Endothelial cell of umbilical vein (primary cell): Measurements from ENCODE around the gene MARS2. TPM values are rescaled to one million over a fixed set of nuclear protein-coding genes. Genes with fewer than 3 reads are reported as not detected.

Experiments
- BruUV-seq: library from RNA; stranded (reverse); fragments of 400-500 nt; replicated peaks from 2 replicates; lab custom pipeline; 2021; lab: Mats Ljungman, UMichigan
- CTCF ChIA-PET: fragments of 300-600, 350-600 bp; sonication (Branson Sonifier 250); formaldehyde crosslinking; loops from one replicate; lab custom pipeline; 2021; ENCODE audit warnings: antibody characterized with exemption, inconsistent platforms; lab: Charles Lee
- POLR2A ChIA-PET: fragments of 300-600, 350-600 bp; sonication (Branson Sonifier 250); formaldehyde crosslinking; loops from one replicate; lab custom pipeline; 2021; ENCODE audit warnings: antibody characterized with exemption, inconsistent platforms; lab: Charles Lee
- DNase-seq: peaks from one replicate; pipeline ENCODE4 v3.0.0-alpha.2; 2011; ENCODE audit warnings: low read depth, low spot score
- FAIRE-seq: peaks from 2 replicates; lab custom pipeline; 2011; peaks lifted over from hg19 to GRCh38; lab: Jason Lieb, UNC
- H2AFZ ChIP-seq: 2 replicates; pipeline ENCODE4 v1.6.0; 2012; ENCODE audit warnings: low read depth, low read length, control low read depth, inconsistent platforms
- H3K27ac ChIP-seq: 2 replicates; pipeline ENCODE4 v1.5.1; 2011; ENCODE audit warnings: low read depth, mild to moderate bottlenecking, control low read depth, low read length, moderate library complexity; ENCODE audit not compliant: insufficient read depth
- H3K27me3 ChIP-seq, 2 experiments: 2 replicates each; pipeline versions ENCODE4 v1.6.0 to v1.6.1; 2011; ENCODE audit warnings: low read length in 2 of 2, mixed read lengths in 1 of 2; ENCODE audit not compliant: control insufficient read depth in 2 of 2, insufficient read depth in 2 of 2
- H3K36me3 ChIP-seq, 2 experiments: 2 replicates in 1 of 2; 3 replicates in 1 of 2; pipeline ENCODE4 v1.5.1; 2011; ENCODE audit warnings: low read length in 2 of 2, mild to moderate bottlenecking in 1 of 2, moderate library complexity in 1 of 2; ENCODE audit not compliant: control insufficient read depth in 2 of 2, insufficient read depth in 2 of 2; ENCODE audit errors: extremely low read depth in 1 of 2
- H3K4me1 ChIP-seq: 3 replicates; pipeline ENCODE4 v1.5.1; 2011; ENCODE audit warnings: mild to moderate bottlenecking, low read length; ENCODE audit not compliant: control insufficient read depth, insufficient read depth; ENCODE audit errors: extremely low read depth
- H3K4me2 ChIP-seq: 2 replicates; pipeline ENCODE4 v1.6.1; 2011; ENCODE audit warnings: low read length, control low read depth, mixed read lengths; ENCODE audit not compliant: insufficient read depth
- H3K4me3 ChIP-seq, 3 experiments: fragments of 200-600 bp in 1 of 3; sonication (generic), shearing (Covaris generic) in 1 of 3; replicated peaks in 1 of 3; 2 replicates each; pipeline ENCODE4 v1.5.1; 2011 to 2016; ENCODE audit warnings: control low read depth in 3 of 3, low read length in 3 of 3, mild to moderate bottlenecking in 2 of 3, inconsistent platforms in 1 of 3, low read depth in 1 of 3, moderate library complexity in 1 of 3; ENCODE audit not compliant: insufficient read depth in 1 of 3
- H3K79me2 ChIP-seq: 2 replicates; pipeline ENCODE4 v1.6.0; 2012; ENCODE audit warnings: low read length, inconsistent platforms; ENCODE audit not compliant: control insufficient read depth, insufficient read depth
- H3K9ac ChIP-seq: replicated peaks from 2 replicates; pipeline ENCODE3; 2011; ENCODE audit warnings: low read length, control low read depth; ENCODE audit not compliant: insufficient read depth; ENCODE audit errors: extremely low read depth
- H3K9me1 ChIP-seq: replicated peaks from 3 replicates; pipeline ENCODE4 v1.6.0; 2011; ENCODE audit warnings: mild to moderate bottlenecking, low read length; ENCODE audit not compliant: control insufficient read depth, insufficient read depth; ENCODE audit errors: extremely low read depth
- H3K9me3 ChIP-seq: replicated peaks from 2 replicates; pipeline ENCODE4 v1.5.1; 2012; ENCODE audit warnings: low read length, inconsistent platforms; ENCODE audit not compliant: control insufficient read depth, insufficient read depth
- H4K20me1 ChIP-seq: replicated peaks from 2 replicates; pipeline ENCODE3; 2011; ENCODE audit warnings: mild to moderate bottlenecking, low read length; ENCODE audit not compliant: control insufficient read depth, insufficient read depth; ENCODE audit errors: extremely low read depth
- CTCF ChIP-seq, 2 donors: IDR thresholded peaks; 1 replicate in 1 of 2; 2 replicates in 1 of 2; pipeline ENCODE4 v1.5.1; 2011; ENCODE audit warnings: low read length in 2 of 2, mild to moderate bottlenecking in 2 of 2, moderate library complexity in 2 of 2, control low read depth in 1 of 2, inconsistent platforms in 1 of 2, low read depth in 1 of 2; ENCODE audit not compliant: insufficient read depth in 1 of 2; ENCODE audit errors: extremely low read depth in 1 of 2
- EZH2 ChIP-seq: IDR thresholded peaks from 2 replicates; pipeline ENCODE4 v1.6.1; 2012; ENCODE audit warnings: borderline replicate concordance, low read depth, mild to moderate bottlenecking, moderate library complexity, low read length, inconsistent platforms; ENCODE audit not compliant: severe bottlenecking
- FOS ChIP-seq: IDR thresholded peaks from 2 replicates; pipeline ENCODE4 v1.6.1; 2011; ENCODE audit warnings: mild to moderate bottlenecking, low read length, moderate library complexity, borderline replicate concordance; ENCODE audit not compliant: insufficient read depth
- GATA2 ChIP-seq: IDR thresholded peaks from 2 replicates; pipeline ENCODE4 v1.7.0; 2011; ENCODE audit warnings: low read depth, mild to moderate bottlenecking, moderate library complexity, mixed read lengths, low read length; ENCODE audit not compliant: insufficient read length, insufficient read depth
- JUN ChIP-seq: IDR thresholded peaks from 2 replicates; pipeline ENCODE4 v1.6.1; 2011; ENCODE audit warnings: borderline replicate concordance, low read depth; ENCODE audit not compliant: insufficient read length, insufficient read depth
- MAX ChIP-seq: IDR thresholded peaks from 2 replicates; pipeline ENCODE4 v1.6.1; 2011; ENCODE audit not compliant: insufficient read depth, insufficient read length
- MYC ChIP-seq: IDR thresholded peaks from one replicate; pipeline ENCODE4 v1.6.1; 2011; ENCODE audit warnings: mild to moderate bottlenecking, low read depth, low read length
- POLR2A ChIP-seq: IDR thresholded peaks from 2 replicates; pipeline ENCODE4 v1.6.1; 2012; ENCODE audit warnings: low read depth, mild to moderate bottlenecking, control low read depth, low read length
- POLR2AphosphoS5 ChIP-seq: IDR thresholded peaks from 2 replicates; pipeline ENCODE4 v1.6.1; 2012; ENCODE audit warnings: low read depth, mild to moderate bottlenecking, control low read depth, low read length, moderate library complexity; ENCODE audit not compliant: insufficient read depth
- dilution Hi-C: fragments of 300-500 bp; cut with MboI; formaldehyde crosslinking; loops from one replicate; pipeline ENCODE4 v1.15.0; 2019; ENCODE audit warnings: low sequenced_read_pairs; ENCODE audit not compliant: extremely low pct_ligation_motif_present
- intact Hi-C: fragments of 100-400 bp; cut with micrococcal nuclease; formaldehyde crosslinking; loops from one replicate; pipeline ENCODE4 v1.10.0; 2022
- polyA plus RNA-seq, 4 experiments: library from polyadenylated mRNA; depleted of rRNA in 3 of 4; stranded (reverse) in 3 of 4; unstranded in 1 of 4; fragments of >200 nt; gene quantifications; 2 replicates each; pipeline versions ENCODE4 v1.2.1 to v1.2.3, GENCODE V29; 2011 to 2012; ENCODE audit warnings: missing spikeins in 1 of 4
- total RNA-seq: library from RNA; stranded (reverse); gene quantifications from 2 replicates; pipeline ENCODE4 v1.2.3, GENCODE V29; 2021

MARS2 gene
- total and polyA plus RNA-seq, 2 donors (not counting 3 experiments of a cell fraction or from before 2014, with no cell fraction given) = 2.4 to 5.3 TPM

- ChIA-PET POLR2A (no interaction called here), CTCF (no interaction called here)
- peaks cover 18% of the 10 kb centered on the region for H3K4me1 ChIP-seq
- H3K79me2 ChIP-seq = peaks cover 43% of the 10 kb centered on the region
- no peaks in the 10 kb centered on the region for H3K9me3 ChIP-seq
- H3K9ac ChIP-seq = no peak overlapping the region
- BruUV-seq = no TSS peak
- no peak overlapping the region for H3K4me3 ChIP-seq
- no peak for DNase-seq
- H2AFZ ChIP-seq = no peak overlapping the region
- no peak for FAIRE-seq
- H3K4me2 ChIP-seq = no peak overlapping the region
- no peaks in the 10 kb centered on the region for H3K9me1 ChIP-seq
- dilution Hi-C loops = no loop called here
- no peaks in the 10 kb centered on the region for H3K27me3 ChIP-seq
- no peaks in the 10 kb centered on the region for H4K20me1 ChIP-seq
- intact Hi-C loops = loop anchor here (5.0 kb wide), 1 partner anchor 52 kb away; no protein-coding TSS in a partner anchor
- no peak overlapping the region for H3K27ac ChIP-seq
- no peaks in the 10 kb centered on the region for H3K36me3 ChIP-seq
- no peak for TF ChIP-seq POLR2AphosphoS5
- TF ChIP-seq CTCF (IDR thresholded peaks at IDR 0.05; ENCODE audit: extremely low read depth in 1 of 2, insufficient read depth in 1 of 2, low read depth in 1 of 2, low read length in 2 of 2) = no peak
- no peak for TF ChIP-seq FOS
- no peak for TF ChIP-seq EZH2
Measured at GRCh38 chr2:197710424-197711042, 5.4 kb downstream of the MARS2 start.

- dilution Hi-C loops = no loop called here
- Histone ChIP-seq H3K9ac (no peak overlapping the region), H4K20me1 (no peaks in the 10 kb centered on the region), H3K9me3 (no peaks in the 10 kb centered on the region), H3K4me3 (no peak overlapping the region), H2AFZ (no peak overlapping the region), H3K4me1 (peaks cover 13% of the 10 kb centered on the region), H3K27me3 (no peaks in the 10 kb centered on the region), H3K4me2 (no peak overlapping the region), H3K27ac (no peak overlapping the region), H3K9me1 (no peaks in the 10 kb centered on the region), H3K36me3 (no peaks in the 10 kb centered on the region), H3K79me2 (peaks cover 32% of the 10 kb centered on the region)
- BruUV-seq = no TSS peak
- no peak for TF ChIP-seq POLR2AphosphoS5
- no peak for TF ChIP-seq MYC
- TF ChIP-seq JUN = no peak
- TF ChIP-seq POLR2A = no peak
- TF ChIP-seq MAX = no peak
- no peak for TF ChIP-seq CTCF (IDR thresholded peaks at IDR 0.05; ENCODE audit: extremely low read depth in 1 of 2, insufficient read depth in 1 of 2, low read depth in 1 of 2, low read length in 2 of 2)
- TF ChIP-seq EZH2 = no peak
- no peak for TF ChIP-seq GATA2
- TF ChIP-seq FOS = no peak
- CTCF ChIA-PET = no interaction called here
- no peak for FAIRE-seq
- no peak for DNase-seq
- intact Hi-C loops = loop anchor here (5.0 kb wide), 1 partner anchor 51 kb away; no protein-coding TSS in a partner anchor
- POLR2A ChIA-PET = no interaction called here
Measured at GRCh38 chr2:197711578-197711977, 6.4 kb downstream of the MARS2 start.
